ENCODE data around the gene CNTN6. TPM values are rescaled to one million over a fixed set of nuclear protein-coding genes. Genes with fewer than 3 reads are reported as not detected.

The CNTN6 gene
- total and polyA plus RNA-seq, 9 donors, result 0.04 to 0.43 (median 0.23) TPM; not detected in 6

GRCh38 chr3:1138036-1138435 is 45.2 kb downstream of the CNTN6 start:
- Histone ChIP-seq H3K27me3 (no peaks in the 10 kb centered on the region), H3K4me1 (ENCODE audit: insufficient read depth) (no peaks in the 10 kb centered on the region), H3K27ac (no peak overlapping the region), H3K9me3 (no peaks in the 10 kb centered on the region), H3K4me3 (no peak overlapping the region), H3K36me3 (no peaks in the 10 kb centered on the region)
- TF ChIP-seq POLR2A (IDR thresholded peaks at IDR 0.05), result no peak
- no peak for TF ChIP-seq CTCF (IDR thresholded peaks at IDR 0.05)
- TF ChIP-seq EP300 (IDR thresholded peaks at IDR 0.05), result no peak
- DNase-seq, result no peak
- WGBS, 3 donors, result 75 to 91% (median 83%) methylated on average over 2 of the region's 2 CpGs
- intact Hi-C loops (cut with DNase I), result no loop called here

DNA sequence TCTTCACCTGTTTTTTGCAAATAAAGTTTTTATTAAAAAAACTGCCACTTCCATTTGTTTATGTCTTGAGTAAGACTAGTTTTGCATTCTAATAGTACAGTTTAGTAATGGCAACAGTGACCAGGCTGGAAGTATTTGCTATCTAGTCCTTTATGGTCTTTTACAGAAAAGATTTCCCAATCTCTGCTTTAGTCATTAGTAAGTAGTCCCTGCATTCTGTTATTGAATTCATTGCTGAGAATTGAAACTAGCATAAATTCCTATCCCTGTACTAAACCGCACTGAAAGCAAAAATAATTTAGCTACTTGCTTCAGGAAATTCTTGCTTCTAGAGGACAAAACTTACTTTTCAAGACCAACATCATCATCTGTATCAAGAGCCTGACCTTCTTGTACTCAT is 46.2 kb downstream of the CNTN6 start:
- Histone ChIP-seq H3K4me1 (ENCODE audit: insufficient read depth) (no peaks in the 10 kb centered on the region), H3K27ac (no peak overlapping the region), H3K36me3 (no peaks in the 10 kb centered on the region), H3K9me3 (no peaks in the 10 kb centered on the region), H3K4me3 (no peak overlapping the region), H3K27me3 (no peaks in the 10 kb centered on the region)
- no peak for DNase-seq
- TF ChIP-seq EP300 (IDR thresholded peaks at IDR 0.05) (no peak), CTCF (IDR thresholded peaks at IDR 0.05) (no peak), POLR2A (IDR thresholded peaks at IDR 0.05) (no peak)
- intact Hi-C loops (cut with DNase I), result no loop called here
- 0 to 48% (median 39%) methylated on average over 1 of the region's 1 CpG for WGBS, 3 donors

GRCh38 chr3:1147326-1147725 is 54.5 kb downstream of the CNTN6 start:
- Histone ChIP-seq H3K27me3 (no peaks in the 10 kb centered on the region), H3K4me1 (ENCODE audit: insufficient read depth) (no peaks in the 10 kb centered on the region), H3K27ac (no peak overlapping the region), H3K4me3 (no peak overlapping the region), H3K36me3 (no peaks in the 10 kb centered on the region), H3K9me3 (no peaks in the 10 kb centered on the region)
- intact Hi-C loops (cut with DNase I), result no loop called here
- WGBS, 3 donors, result 72 to 83% (median 82%) methylated on average over 1 of the region's 1 CpG
- TF ChIP-seq POLR2A (IDR thresholded peaks at IDR 0.05), result no peak
- TF ChIP-seq CTCF (IDR thresholded peaks at IDR 0.05), result no peak
- no peak for TF ChIP-seq EP300 (IDR thresholded peaks at IDR 0.05)
- DNase-seq, result no peak

DNA sequence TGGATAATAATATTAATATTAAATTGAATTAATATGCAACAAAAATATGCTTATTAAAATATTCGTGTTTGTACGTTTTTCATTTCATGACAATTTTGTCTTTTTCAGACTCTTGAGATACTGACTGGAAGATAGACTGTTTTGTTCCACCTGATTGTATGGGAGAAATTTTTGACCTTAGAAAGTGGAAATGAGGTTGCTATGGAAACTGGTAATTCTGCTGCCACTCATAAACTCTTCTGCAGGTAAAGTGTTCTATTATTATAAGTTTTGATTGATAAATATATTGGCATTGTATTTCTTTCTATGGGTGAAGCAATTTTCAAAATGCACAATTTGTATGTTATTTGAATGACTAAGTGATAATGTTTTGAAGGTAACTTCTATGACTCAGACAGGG is 55.0 kb downstream of the CNTN6 start:
- intact Hi-C loops (cut with DNase I), result no loop called here
- H3K36me3 ChIP-seq, result no peaks in the 10 kb centered on the region
- H3K27me3 ChIP-seq, result no peaks in the 10 kb centered on the region
- H3K27ac ChIP-seq, result no peak overlapping the region
- 75 to 85% (median 79%) methylated on average over 2 of the region's 2 CpGs for WGBS, 3 donors
- DNase-seq, result no peak
- H3K9me3 ChIP-seq, result no peaks in the 10 kb centered on the region
- TF ChIP-seq EP300 (IDR thresholded peaks at IDR 0.05) (no peak), CTCF (IDR thresholded peaks at IDR 0.05) (no peak), POLR2A (IDR thresholded peaks at IDR 0.05) (no peak)
- H3K4me3 ChIP-seq, result no peak overlapping the region
- H3K4me1 ChIP-seq (ENCODE audit: insufficient read depth), result no peaks in the 10 kb centered on the region

DNA sequence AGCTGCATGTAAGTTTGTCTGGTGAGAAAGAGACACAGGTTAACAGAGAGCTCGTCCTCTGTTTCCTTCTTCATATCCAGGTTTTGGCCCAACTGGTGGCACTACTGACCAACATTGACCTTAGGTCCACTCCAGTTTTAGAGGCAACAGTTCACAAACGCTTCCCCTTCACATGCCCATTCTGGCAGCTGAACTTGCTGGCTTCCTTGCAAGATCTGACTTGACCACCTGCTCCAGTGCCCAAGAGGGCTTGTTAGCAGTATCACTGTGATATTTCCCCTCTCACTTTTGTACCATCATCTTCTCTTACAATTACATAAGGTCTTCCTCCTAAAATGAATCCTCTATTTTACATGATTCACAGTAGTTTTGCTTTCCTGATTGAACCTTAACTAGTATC is 71.3 kb downstream of the CNTN6 start:
- Histone ChIP-seq H3K4me3 (no peak overlapping the region), H3K4me1 (ENCODE audit: insufficient read depth) (no peaks in the 10 kb centered on the region), H3K27me3 (no peaks in the 10 kb centered on the region), H3K27ac (no peak overlapping the region), H3K36me3 (no peaks in the 10 kb centered on the region), H3K9me3 (no peaks in the 10 kb centered on the region)
- WGBS, 3 donors, result 78 to 86% (median 79%) methylated on average over 2 of the region's 2 CpGs
- intact Hi-C loops (cut with DNase I), result no loop called here
- no peak for DNase-seq
- TF ChIP-seq EP300 (IDR thresholded peaks at IDR 0.05), result no peak
- no peak for TF ChIP-seq CTCF (IDR thresholded peaks at IDR 0.05)

All from ovary (tissue), 9 donors.